Stromal cell of bone marrow (primary cell): ENCODE data around the gene EML5.
A peak's percentile ranks its signal among the peaks of the same experiment; 100 is the strongest.

Experiments
- DNase-seq: peaks from one replicate; pipeline ENCODE4 v3.0.0-alpha.2; 2012; ENCODE audit warnings: low read depth

The EML5 gene

GRCh38 chr14:88614218-88614907, 178.4 kb downstream of the EML5 start:
- DNase-seq = peak; percentile 45

GRCh38 chr14:88613552-88614010, 179.2 kb downstream of the EML5 start:
- peak; percentile 44 for DNase-seq

DNA sequence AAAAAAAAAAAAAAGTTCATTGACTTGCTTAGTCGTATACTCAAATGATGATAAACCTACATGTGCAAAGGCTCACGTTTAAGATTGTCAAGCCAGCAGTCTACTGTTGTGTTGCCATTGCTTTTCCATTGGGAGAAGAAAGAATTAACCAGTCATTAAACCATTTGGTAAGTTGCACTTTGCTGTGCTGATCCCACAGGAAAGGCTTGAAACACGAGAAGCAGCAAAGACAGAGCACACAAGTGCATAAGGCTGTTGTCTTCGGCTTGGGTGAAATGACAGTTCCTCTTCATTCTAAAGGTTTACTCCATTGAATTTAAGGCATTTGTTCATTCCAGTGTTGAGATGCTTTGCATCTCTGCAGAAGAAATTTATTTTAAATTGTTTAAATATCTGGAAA, 179.8 kb downstream of the EML5 start:
- no peak for DNase-seq

GRCh38 chr14:88611878-88612277, 180.9 kb downstream of the EML5 start:
- no peak for DNase-seq

DNA sequence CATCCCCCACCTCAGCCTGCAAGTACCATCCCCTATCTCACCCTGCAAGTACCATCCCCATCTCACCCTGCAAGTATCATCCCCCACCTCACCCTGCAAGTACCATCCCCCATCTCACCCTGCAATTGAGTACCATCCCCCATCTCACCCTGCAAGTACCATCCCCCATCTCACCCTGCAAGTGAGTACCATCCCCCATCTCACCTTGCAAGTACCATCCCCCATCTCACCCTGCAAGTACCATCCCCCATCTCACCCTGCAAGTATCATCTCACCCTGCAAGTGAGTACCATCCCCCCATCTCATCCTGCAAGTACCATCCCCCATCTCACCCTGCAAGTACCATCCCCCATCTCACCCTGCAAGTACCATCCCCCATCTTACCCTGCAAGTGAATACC, 184.9 kb downstream of the EML5 start:
- no peak for DNase-seq

DNA sequence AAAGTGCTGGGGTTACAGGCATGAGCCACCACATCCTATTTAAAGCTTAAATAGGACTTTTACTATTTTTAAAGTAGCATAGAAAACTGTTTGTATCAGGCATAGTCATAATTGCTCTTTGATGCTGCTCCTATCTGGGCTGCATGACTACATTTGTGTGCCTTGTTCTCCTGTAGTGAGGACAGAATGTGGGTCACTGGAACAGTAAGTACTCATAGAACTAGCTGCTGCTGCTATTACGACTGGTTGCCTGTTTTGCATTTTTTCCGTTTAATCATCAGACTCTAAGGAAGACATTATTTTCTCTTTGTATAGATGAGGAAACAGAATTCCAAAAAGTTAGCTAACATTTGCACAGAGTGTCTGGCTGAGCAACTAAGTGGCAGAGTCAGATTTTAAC, 187.2 kb downstream of the EML5 start:
- DNase-seq = no peak

DNA sequence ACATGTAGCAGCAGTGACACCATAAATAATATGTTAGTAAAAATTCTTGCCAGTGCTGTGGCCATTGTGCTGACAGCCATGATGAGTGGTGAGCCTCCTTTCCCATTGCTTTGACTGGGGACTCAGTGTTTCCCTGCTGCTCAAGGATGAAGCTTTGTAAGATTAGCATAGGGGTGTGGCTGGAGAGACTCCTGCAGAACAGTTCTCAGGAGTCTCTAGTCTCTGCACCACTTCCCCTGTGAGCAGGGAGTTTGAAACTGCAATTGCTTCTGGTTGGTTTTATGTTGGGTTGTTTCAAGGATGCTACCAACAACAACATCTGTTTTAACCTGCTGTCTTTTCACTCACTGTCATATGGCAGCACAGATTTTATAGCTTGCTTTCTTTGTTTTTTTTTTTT, 188.5 kb downstream of the EML5 start:
- DNase-seq = no peak

- DNase-seq = no peak
These were observed 192.9 kb downstream of the EML5 start for GRCh38 chr14:88599761-88600439.

DNA sequence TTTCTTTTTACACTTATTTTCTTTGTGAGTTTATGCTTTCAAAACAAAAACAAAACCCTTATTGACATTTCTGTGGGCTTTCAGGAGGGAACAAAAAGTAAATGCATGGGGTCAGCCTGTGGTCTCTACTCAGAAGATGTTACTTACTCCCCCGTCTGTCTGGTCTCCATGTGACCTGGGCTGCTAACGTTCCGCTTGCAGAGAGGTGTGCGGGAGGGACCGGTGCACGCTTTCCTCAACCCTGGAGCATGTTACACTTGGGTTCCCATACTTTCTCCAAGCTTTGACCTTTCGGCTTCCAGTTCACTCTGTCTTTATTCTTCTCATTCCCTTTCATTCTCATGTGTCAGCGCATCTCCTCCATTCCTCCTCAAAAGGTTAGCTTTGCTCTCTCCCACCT, 193.4 kb downstream of the EML5 start:
- no peak for DNase-seq

DNA sequence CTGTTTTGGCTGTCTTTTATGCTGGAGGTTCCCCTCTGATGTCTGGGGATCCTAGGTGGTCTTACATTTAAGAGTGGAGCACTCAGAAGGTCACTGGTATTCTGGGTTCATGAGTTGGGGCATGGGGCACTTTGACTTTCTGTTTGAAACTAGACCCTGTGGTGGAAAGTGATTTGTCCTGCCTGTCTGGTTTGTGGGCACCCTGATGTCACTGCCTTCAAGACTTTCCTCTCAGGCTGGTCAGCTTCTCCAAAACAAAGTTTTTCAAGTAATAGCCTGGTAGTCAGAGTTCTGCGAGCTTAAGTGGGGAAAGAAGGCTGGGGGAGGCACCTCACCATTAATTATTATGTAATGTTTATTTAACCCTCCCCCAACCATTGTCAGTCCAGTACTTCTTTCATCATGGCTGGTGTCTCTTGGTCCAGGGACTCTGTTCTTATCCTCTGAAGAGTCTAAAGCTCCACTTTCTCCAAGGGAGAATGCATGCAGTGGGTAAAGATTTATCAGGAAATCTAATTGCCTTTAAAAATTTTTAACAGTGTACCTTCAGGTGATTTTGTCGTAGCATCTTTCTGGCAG, 194.6 kb downstream of the EML5 start:
- DNase-seq = no peak

DNA sequence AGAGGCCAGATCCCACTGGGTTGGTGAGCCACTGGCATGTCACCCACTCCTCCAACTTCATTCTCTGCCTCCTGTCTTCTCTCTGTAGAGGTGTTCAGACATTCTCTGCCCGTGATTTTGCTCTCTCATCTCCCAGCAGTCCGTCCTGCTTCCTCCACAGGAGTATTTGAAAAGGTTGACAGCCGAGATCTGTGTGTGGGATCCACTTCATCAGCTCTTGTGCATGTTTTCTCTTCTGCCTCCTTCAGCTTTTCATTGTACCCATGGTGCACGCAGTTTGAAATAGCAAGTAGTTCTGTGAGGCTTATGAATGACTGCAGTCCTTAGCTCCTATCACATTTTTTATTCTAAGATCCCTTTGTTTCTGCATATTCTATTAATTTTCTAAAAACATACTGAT, 195.2 kb downstream of the EML5 start:
- no peak for DNase-seq

DNA sequence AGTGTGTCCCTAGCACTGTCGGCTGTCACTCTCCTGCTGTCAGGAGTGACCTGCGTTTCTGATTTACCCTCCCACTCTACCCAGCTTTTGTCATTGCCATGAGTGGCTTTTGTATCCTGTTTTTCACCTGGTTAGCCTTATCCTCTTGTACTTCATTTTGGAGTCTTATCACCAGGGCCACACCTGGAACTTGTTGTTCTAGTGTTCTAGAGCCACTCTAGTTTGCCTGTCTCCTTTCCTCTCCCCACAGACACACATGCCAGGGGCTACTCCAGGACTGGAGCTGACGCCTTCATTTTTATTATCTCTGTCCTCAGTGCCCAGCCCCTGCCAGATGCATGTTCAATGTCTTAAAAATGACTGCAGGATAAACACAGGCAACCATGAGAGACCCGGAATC, 195.7 kb downstream of the EML5 start:
- no peak for DNase-seq

GRCh38 chr14:88592031-88592430, 200.7 kb downstream of the EML5 start:
- no peak for DNase-seq

GRCh38 chr14:88590173-88590572, 202.6 kb downstream of the EML5 start:
- no peak for DNase-seq

DNA sequence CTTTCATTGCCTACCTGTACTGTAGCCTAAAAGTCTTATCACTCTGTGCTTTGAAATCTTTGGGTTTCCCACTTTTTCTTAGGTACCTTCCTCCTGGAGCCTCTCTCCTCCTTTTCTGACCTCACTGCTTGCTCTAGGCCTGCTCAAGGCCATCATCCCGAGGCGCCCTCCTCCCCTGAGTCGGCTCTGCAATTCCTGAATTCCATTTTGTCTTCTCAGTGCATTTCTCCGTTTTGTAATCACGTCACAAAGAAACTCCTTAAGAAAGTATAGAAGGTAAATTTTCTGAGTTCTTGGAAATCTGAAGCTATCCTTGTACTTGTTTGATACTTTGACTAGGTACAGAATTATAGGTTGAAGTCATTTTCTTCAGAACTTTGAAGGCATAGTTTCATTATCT, 204.7 kb downstream of the EML5 start:
- DNase-seq = no peak

DNA sequence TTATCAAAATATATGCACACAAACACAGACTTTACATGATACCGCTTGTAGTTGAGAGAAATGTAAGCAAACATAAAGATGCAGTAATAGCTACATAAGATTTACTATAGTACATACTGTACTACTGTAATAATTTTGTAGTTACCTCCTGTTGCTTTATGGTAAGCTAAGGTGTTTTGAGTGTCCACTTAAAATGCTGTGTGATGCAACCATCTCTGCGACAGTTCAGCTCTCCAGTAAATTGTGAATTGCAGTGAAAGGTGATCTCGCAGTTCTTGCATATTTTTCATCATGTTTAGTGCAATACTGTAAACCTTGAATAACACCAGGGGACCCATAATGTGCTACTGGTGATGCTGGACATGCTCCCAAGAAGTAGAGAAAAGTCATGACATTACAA, 208.3 kb downstream of the EML5 start:
- DNase-seq = no peak

DNA sequence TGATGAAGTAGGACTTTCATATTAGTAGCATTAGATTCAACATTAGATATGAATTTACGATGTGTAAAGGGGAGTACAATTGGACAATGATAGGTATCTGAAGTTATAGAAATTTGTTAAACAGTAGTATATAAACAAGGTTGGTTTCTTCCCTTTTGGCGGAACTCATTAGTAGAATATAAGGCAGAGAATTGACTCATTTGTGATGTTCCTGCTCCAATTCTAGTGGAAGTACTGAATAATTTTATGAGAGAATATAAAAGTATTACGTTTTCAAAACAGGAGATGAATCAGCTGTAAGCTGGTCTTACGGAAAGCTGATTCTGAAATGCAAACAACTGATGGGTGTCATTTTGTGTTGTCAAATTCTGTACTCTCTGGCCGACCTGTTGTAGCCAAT, 216.5 kb downstream of the EML5 start:
- no peak for DNase-seq

GRCh38 chr14:88572117-88572516, 220.6 kb downstream of the EML5 start:
- DNase-seq = no peak

DNA sequence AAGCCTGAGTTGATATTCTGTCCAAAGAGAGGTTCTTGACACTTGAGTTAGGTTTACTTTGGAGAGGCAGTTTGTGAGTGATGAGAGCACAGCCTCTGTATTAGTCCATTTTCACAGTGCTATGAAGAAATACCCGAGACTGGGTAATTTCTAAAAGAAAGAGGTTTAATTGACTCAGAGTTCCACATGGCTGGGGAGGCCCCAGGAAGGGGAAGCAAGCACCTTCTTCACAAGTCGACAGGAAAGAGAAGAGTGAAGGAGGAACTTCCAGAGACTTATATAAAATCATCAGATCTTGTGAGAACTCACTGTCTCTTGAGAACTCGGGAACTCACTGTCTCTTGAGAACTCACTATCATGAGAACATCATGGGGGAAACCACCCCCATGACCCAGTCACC, 224.6 kb downstream of the EML5 start:
- no peak for DNase-seq

DNA sequence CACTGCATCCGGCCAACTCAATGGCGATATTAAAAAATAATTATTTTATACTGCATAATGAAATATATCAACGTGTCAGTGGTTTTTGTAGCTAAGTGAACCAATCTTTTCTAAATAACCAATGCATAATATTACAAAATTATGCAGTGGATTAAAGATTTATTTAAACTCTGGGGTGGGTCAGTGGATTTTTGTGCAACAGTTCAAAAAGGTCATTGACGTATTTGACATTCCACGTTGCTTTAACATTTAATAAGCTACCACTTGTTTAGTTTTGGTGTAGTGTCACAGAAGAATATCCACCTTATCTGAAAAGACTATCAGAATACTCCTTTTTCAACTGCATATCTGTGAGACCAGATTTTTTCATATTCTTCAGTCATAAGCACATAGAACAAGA, 227.3 kb downstream of the EML5 start:
- DNase-seq = no peak

GRCh38 chr14:88563845-88564244, 228.9 kb downstream of the EML5 start:
- DNase-seq = no peak

- DNase-seq = peak; percentile 67
These were observed 229.7 kb downstream of the EML5 start, which contains the start of gene ZC3H14 for GRCh38 chr14:88562831-88563686. ZC3H14 (plus strand) TSS chr14:88563037; CDS start chr14:88563134, 97 bp downstream.

- DNase-seq = no peak
These were observed 230.3 kb downstream of the EML5 start for GRCh38 chr14:88562532-88562830.
